ENCODE measurements around the gene DCLK3. TPM values are rescaled to one million over a fixed set of nuclear protein-coding genes. Genes with fewer than 3 reads are reported as not detected.

The DCLK3 gene
- total and polyA plus RNA-seq, 2 of the 4 experiments (the other 2 are of a cell fraction), result not detected

DNA sequence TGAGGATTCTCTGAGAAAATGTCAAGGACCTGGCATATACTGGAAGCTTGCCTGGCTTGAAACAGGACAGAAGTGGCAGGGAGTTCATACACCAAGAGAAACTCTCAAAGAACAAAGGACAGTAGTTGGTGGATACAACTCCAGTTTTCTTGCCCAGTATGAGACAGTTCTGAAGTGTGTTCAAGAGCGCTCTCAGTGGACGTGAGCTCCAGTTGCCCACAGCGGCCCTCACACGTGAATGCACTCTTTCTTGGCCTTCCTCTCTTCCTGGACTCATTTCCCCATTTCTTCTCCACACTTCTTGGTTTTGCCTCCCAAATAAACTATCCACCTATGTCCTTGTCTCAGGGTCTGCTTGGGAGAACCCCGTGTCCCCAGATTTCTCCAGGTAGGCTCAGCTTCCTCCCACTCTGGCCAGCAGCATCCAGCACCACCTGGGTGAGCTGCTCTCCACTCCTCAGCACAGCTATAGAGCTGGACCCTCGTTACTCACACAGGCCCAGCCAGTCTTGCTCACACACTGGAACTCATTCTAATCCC is 54.5 kb downstream of the DCLK3 start:
- in situ Hi-C loops (cut with MboI; ENCODE audit: low sequenced_read_pairs), result no loop called here
- no peak overlapping the region for H3K18ac ChIP-seq (ENCODE audit: low read depth, low read length)
- CTCF ChIA-PET, result no interaction called here
- H3K9ac ChIP-seq (ENCODE audit: low read depth, low read length), result no peak overlapping the region
- POLR2A ChIA-PET (ENCODE audit: unreplicated experiment), result no interaction called here
- intact Hi-C loops (cut with micrococcal nuclease), result loop anchor here (5.0 kb wide), 1 partner anchor 687 kb away; no protein-coding TSS in a partner anchor
- H3K36me3 ChIP-seq (ENCODE audit: control insufficient read depth, insufficient read depth, low read length), result no peaks in the 10 kb centered on the region
- no peaks in the 10 kb centered on the region for H3K4me1 ChIP-seq (ENCODE audit: control insufficient read depth, insufficient read depth, low read length)
- no peak overlapping the region for H4K91ac ChIP-seq (ENCODE audit: insufficient read depth, low read depth, low read length)
- H3K79me1 ChIP-seq (ENCODE audit: low read depth in 1 of 2, low read length in 2 of 2), result no peaks in the 10 kb centered on the region
- H2AFZ ChIP-seq (replicated peaks; ENCODE audit: low read length, poor library complexity), result no peak overlapping the region
- no peak overlapping the region for H2BK120ac ChIP-seq (ENCODE audit: low read depth, low read length)
- H3K4me3 ChIP-seq (ENCODE audit: insufficient read depth, low read depth, low read length), result no peak overlapping the region
- H3K27ac ChIP-seq (ENCODE audit: insufficient read depth, low read length), result no peak overlapping the region
- dilution Hi-C loops (cut with HindIII; ENCODE audit: low sequenced_read_pairs, unreplicated experiment), result no loop called here
- no peak overlapping the region for H3K14ac ChIP-seq (replicated peaks; ENCODE audit: low read depth, low read length)
- H4K20me1 ChIP-seq (ENCODE audit: insufficient read depth, low read length), result no peaks in the 10 kb centered on the region
- H2BK20ac ChIP-seq (ENCODE audit: low read depth, low read length), result no peak overlapping the region
- H3K4ac ChIP-seq (ENCODE audit: low read depth, low read length), result no peak overlapping the region
- no peak overlapping the region for H3K4me2 ChIP-seq (ENCODE audit: low read depth, low read length)
- H3K9me3 ChIP-seq (ENCODE audit: control insufficient read depth, insufficient read depth, low read length), result no peaks in the 10 kb centered on the region
- H3K9me1 ChIP-seq (ENCODE audit: insufficient read depth, low read length), result no peaks in the 10 kb centered on the region
- TF ChIP-seq BHLHE40 (IDR thresholded peaks at IDR 0.05; ENCODE audit: low read depth, low read length) (no peak), RAD21 (IDR thresholded peaks at IDR 0.05; ENCODE audit: low read length) (no peak), FOS (IDR thresholded peaks at IDR 0.05; ENCODE audit: low read depth, low read length) (no peak), MAFK (IDR thresholded peaks at IDR 0.05; ENCODE audit: low read depth, low read length) (no peak), CHD1 (IDR thresholded peaks at IDR 0.05; ENCODE audit: low read depth, low read length) (no peak), NFE2L2 (IDR thresholded peaks at IDR 0.05; ENCODE audit: low read depth, low read length) (no peak), MAZ (IDR thresholded peaks at IDR 0.05; ENCODE audit: borderline replicate concordance, low read depth, low read length) (no peak), MXI1 (IDR thresholded peaks at IDR 0.05; ENCODE audit: borderline replicate concordance, low read depth, low read length) (no peak), RFX5 (IDR thresholded peaks at IDR 0.05; ENCODE audit: low read depth, low read length) (no peak), SMC3 (IDR thresholded peaks at IDR 0.05; ENCODE audit: low read depth, low read length) (no peak), RCOR1 (IDR thresholded peaks at IDR 0.05; ENCODE audit: insufficient replicate concordance, low read length) (no peak), CEBPB (IDR thresholded peaks at IDR 0.05; ENCODE audit: low read depth, low read length) (no peak), POLR2A (IDR thresholded peaks at IDR 0.05; ENCODE audit: low read depth, low read length) (no peak)
- TF ChIP-seq, protein P1, sequence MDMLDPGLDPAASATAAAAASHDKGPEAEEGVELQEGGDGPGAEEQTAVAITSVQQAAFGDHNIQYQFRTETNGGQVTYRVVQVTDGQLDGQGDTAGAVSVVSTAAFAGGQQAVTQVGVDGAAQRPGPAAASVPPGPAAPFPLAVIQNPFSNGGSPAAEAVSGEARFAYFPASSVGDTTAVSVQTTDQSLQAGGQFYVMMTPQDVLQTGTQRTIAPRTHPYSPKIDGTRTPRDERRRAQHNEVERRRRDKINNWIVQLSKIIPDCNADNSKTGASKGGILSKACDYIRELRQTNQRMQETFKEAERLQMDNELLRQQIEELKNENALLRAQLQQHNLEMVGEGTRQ (IDR thresholded peaks at IDR 0.05; ENCODE audit: low read depth, low read length), result no peak
- TF ChIP-seq, protein P2, sequence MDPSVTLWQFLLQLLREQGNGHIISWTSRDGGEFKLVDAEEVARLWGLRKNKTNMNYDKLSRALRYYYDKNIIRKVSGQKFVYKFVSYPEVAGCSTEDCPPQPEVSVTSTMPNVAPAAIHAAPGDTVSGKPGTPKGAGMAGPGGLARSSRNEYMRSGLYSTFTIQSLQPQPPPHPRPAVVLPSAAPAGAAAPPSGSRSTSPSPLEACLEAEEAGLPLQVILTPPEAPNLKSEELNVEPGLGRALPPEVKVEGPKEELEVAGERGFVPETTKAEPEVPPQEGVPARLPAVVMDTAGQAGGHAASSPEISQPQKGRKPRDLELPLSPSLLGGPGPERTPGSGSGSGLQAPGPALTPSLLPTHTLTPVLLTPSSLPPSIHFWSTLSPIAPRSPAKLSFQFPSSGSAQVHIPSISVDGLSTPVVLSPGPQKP (IDR thresholded peaks at IDR 0.05; ENCODE audit: borderline replicate concordance, low read depth, low read length), result no peak
- TF ChIP-seq, protein P3, sequence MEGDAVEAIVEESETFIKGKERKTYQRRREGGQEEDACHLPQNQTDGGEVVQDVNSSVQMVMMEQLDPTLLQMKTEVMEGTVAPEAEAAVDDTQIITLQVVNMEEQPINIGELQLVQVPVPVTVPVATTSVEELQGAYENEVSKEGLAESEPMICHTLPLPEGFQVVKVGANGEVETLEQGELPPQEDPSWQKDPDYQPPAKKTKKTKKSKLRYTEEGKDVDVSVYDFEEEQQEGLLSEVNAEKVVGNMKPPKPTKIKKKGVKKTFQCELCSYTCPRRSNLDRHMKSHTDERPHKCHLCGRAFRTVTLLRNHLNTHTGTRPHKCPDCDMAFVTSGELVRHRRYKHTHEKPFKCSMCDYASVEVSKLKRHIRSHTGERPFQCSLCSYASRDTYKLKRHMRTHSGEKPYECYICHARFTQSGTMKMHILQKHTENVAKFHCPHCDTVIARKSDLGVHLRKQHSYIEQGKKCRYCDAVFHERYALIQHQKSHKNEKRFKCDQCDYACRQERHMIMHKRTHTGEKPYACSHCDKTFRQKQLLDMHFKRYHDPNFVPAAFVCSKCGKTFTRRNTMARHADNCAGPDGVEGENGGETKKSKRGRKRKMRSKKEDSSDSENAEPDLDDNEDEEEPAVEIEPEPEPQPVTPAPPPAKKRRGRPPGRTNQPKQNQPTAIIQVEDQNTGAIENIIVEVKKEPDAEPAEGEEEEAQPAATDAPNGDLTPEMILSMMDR (conservative IDR thresholded peaks at IDR 0.05; ENCODE audit: low read depth, low read length), result no peak
- WGBS, 2 experiments (ENCODE audit: extremely low coverage in 2 of 2, insufficient read length in 1 of 2), result 81% methylated on average over 3 of the region's 6 CpGs; no CpG with 5 or more reads in 1 of the 2 experiments
- peaks cover 15% of the 10 kb centered on the region for H3K27me3 ChIP-seq (ENCODE audit: control insufficient read depth, insufficient read depth, low read length)
- H3K23ac ChIP-seq (ENCODE audit: low read depth, low read length), result no peak overlapping the region
- H4K5ac ChIP-seq (ENCODE audit: low read depth, low read length), result no peak overlapping the region
- DNase-seq, result no peak
- H4K8ac ChIP-seq (ENCODE audit: low read depth in 2 of 2, low read length in 2 of 2), result no peak overlapping the region
- H2BK15ac ChIP-seq (ENCODE audit: low read depth, low read length), result no peak overlapping the region
- no TSS peak for BruUV-seq (replicated peaks)
- ATAC-seq (ENCODE audit: low read depth), result no peak
- H3K56ac ChIP-seq (ENCODE audit: extremely low read depth, insufficient read depth, low read length), result no peak overlapping the region
- H2AK9ac ChIP-seq (replicated peaks; ENCODE audit: low read depth, low read length, poor library complexity), result no peak overlapping the region
- H2AK5ac ChIP-seq (ENCODE audit: low read depth, low read length), result no peak overlapping the region
- H2BK5ac ChIP-seq (ENCODE audit: low read depth, low read length, poor library complexity, severe bottlenecking), result no peak overlapping the region
